Skeletal muscle cell (primary cell): ENCODE results near the gene NOTCH2.
A peak's percentile ranks its signal among the peaks of the same experiment; 100 is the strongest.
"Not testable (repeated sequence)": the region's sequence is repeated elsewhere in the genome, so short reads cannot be mapped to it uniquely, and the experiment has no call there.

Experiments
- DNase-seq: peaks from one replicate; pipeline ENCODE4 v3.0.0-alpha.2; 2010; ENCODE audit warnings: low read depth
- H3K4me3 ChIP-seq: 2 replicates; pipeline ENCODE4 v1.5.1; 2011; ENCODE audit warnings: low read depth, mild to moderate bottlenecking, control low read depth, low read length, moderate library complexity

The NOTCH2 gene

GRCh38 chr1:120087959-120088358, 18.5 kb upstream of the NOTCH2 start:
- H3K4me3 ChIP-seq: not testable (repeated sequence)
- DNase-seq: peak; percentile 45

- DNase-seq: not testable (repeated sequence)
These were observed 405 bp upstream of the NOTCH2 start for GRCh38 chr1:120069920-120070214.

GRCh38 chr1:120068683-120069066, 787 bp downstream of the NOTCH2 start:
- peak overlapping the region; percentile 52 for H3K4me3 ChIP-seq
- not testable (repeated sequence) for DNase-seq

More at GRCh38 chr1:120069920-120070214, 405 bp upstream of the NOTCH2 start:
- not testable (repeated sequence) for H3K4me3 ChIP-seq

GRCh38 chr1:120048208-120048607, 21.3 kb downstream of the NOTCH2 start:
- DNase-seq: peak; percentile 5
- H3K4me3 ChIP-seq: not testable (repeated sequence)

GRCh38 chr1:120041771-120042170, 27.7 kb downstream of the NOTCH2 start:
- DNase-seq, H3K4me3 ChIP-seq: not testable (repeated sequence)

DNA sequence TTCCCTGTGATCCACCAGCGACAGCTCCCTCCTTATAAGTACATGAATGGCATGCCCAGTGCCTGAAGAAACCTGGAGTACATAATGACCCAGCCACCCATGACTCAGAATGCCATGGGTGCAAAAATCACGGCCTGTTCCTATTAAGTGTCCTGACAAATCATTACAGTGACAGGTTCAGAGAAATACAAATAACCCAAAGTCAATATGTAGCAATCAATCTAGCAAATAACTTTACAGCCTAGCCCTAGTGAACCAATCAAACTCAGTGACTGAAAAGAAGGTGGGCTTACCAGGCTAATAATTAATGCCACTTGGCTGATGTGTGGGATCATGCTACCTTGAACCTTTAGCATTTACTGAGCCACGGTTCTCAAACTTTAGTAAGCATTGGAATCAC, 37.2 kb downstream of the NOTCH2 start:
- not testable (repeated sequence) for DNase-seq, H3K4me3 ChIP-seq

DNA sequence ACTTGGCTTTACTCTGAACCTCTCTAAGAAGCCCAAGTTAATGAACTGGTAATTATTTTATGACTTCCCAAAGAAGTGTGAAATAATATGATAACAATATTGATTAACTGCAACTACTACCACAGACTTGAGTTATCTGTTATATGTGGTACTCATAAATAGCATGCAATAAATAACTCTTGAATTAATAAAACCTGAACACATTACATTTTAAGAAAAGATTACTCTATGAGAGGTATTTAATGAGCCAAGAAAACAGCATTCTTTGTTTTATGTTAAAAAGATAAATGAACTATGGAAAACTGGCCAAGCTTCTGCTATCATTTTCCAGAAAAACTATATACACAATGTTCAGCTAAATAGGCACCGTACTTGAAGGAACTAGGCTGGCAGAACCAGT, 45.7 kb downstream of the NOTCH2 start:
- H3K4me3 ChIP-seq, DNase-seq: not testable (repeated sequence)

DNA sequence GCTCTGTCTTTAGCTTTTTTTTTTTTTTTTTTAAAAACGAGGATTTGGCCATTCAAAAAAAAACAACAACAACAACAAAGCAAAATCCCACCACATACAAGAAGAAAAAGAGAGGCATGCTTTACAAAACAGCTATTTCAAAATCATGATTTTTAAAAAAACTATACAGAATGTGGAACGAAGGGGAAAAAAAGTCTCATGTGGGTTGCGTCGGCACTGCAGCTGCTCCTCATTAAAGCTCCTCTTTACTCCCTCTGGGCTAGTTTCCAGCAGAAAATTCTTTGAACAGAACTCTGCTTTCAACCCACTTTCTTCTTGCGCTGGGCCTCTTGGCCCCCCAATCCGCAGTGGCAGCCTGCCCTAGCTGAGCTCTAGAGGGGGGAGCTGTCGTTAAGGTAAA, 54.5 kb downstream of the NOTCH2 start:
- not testable (repeated sequence) for H3K4me3 ChIP-seq, DNase-seq

DNA sequence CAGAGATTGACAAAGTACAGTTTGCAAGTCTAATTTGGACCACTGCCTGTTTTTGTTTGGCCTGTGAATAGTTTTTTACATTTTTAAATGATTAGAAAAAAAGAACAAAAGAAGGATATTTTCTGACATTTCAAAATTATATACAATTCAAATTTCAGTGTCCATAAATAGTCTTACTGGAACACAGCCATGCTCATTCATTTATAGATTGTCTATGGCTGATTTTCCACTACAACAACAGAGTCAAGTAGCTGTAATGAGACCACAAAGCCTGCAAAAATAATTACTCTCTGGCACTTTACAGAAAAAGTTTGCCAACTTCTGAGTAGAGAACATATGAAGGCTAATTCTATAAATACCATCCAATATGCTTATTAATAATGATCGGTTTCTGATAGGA, 61.1 kb downstream of the NOTCH2 start:
- not testable (repeated sequence) for H3K4me3 ChIP-seq, DNase-seq

DNA sequence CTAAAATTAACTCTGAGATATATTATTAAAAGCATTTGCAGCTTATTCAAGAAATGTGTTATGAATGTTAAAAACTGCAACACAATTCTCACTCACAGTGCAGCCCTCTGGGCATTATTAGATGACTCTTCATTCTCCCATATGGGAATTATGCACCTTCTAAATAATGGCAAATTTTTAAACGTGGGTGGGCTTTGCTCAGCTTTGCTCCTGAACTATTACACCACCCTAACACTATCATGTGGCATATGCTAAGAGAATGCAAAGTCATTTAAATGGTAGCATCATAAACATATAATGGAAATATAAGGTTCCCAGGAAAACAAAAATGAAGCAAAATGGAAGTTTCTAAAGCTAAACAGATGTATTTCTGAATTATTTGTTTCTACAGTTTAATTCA, 61.6 kb downstream of the NOTCH2 start:
- H3K4me3 ChIP-seq, DNase-seq: not testable (repeated sequence)

DNA sequence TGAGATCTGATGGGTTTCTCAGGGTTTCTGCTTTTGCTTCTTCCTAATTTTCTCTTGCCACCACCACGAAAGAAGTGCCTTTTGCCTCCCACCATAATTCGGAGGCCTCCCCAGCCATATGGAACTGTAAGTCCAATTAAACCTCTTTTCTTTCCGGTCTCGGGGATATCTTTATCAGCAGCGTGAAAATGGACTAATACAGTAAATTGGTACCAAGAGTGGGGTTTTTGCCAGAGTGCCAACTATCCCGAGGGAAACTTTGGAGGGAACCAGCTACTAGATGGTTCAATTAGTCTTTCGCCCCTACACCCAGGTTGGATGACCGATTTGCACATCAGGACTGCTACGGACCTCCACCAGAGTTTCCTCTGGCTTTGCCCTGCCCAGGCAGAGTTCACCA, 68.4 kb downstream of the NOTCH2 start:
- not testable (repeated sequence) for H3K4me3 ChIP-seq, DNase-seq

DNA sequence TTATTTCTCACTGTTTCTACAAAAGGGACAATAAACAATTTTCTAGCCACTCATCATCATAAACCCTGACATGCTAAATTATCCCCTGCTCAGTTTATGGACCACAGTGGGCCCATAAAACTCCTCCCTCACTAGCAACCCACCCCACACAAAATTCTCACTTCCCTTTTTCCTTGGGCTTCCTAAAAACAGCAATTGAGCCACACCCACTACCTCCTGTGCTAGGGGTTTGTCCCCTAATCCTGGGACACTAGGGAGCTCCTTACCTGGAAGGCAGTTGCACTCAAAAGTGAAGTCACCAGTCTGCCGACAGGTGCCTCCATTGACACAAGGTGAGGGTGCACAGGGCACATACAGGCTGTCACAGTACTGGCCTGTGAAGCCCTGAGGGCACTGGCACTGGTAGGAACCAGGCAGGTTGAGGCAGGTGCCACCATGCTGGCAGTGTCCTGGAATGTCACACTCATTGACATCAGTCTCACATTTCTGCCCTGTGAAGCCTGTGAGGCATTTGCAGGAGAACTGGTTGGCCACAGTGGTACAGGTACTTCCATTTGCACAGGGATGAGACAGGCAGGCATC, 72.6 kb downstream of the NOTCH2 start:
- not testable (repeated sequence) for DNase-seq, H3K4me3 ChIP-seq

- DNase-seq, H3K4me3 ChIP-seq: not testable (repeated sequence)
These were observed 73.5 kb downstream of the NOTCH2 start for GRCh38 chr1:119995975-119996374.

- DNase-seq: no peak
- H3K4me3 ChIP-seq: no peak overlapping the region
These were observed 81.0 kb downstream of the NOTCH2 start for GRCh38 chr1:119988306-119989062.

GRCh38 chr1:119987686-119988085, 81.8 kb downstream of the NOTCH2 start:
- H3K4me3 ChIP-seq: no peak overlapping the region
- no peak for DNase-seq

GRCh38 chr1:119987112-119987511, 82.3 kb downstream of the NOTCH2 start:
- H3K4me3 ChIP-seq: no peak overlapping the region
- peak; percentile 89 for DNase-seq

DNA sequence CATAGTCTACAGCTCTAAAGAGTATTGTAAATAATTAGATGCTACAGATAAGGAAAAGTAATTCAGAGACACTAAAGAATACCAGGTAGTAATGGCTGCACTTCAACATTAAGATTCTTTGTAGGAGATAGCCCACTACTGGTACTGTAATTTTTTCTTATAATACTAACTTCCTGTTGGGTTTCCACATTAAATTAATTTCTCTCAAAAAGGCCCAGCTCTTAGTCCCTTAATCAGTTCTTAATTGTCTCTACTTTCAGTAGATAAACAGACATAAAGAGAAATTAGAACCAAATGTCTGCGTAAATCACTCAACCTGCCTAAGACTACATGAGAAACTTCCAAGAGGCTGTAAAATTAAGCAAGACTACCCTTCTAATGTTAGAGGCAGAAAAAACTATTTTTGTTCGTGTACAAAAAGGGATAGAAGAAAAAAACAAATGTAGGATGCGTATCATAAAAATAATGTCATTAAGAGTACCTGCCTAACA, 83.4 kb downstream of the NOTCH2 start:
- no peak for DNase-seq

DNA sequence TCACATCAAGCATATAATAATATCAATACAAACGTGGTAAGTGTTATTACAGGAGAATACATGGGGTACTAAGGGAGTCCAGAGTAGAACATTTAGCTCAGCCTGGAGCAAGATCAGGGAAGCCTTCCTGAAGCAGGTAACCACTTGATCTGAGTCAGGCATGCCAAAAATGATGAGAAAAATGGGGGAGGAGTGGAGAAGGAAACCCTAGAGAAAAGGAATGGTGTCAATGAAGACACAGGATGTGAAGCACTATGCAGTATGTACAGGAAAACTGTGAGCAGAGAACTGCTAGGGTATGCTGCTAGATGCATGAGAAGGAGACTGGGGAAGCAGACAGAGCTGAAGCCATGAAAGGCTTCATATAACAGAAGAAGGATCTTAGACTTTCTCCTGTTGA, 84.7 kb downstream of the NOTCH2 start:
- DNase-seq: no peak
- no peak overlapping the region for H3K4me3 ChIP-seq

More for the DNA sequence above, 83.4 kb downstream of the NOTCH2 start:
- no peak overlapping the region for H3K4me3 ChIP-seq

GRCh38 chr1:119981986-119982815, 87.3 kb downstream of the NOTCH2 start:
- DNase-seq: peak; percentile 47
- no peak overlapping the region for H3K4me3 ChIP-seq

DNA sequence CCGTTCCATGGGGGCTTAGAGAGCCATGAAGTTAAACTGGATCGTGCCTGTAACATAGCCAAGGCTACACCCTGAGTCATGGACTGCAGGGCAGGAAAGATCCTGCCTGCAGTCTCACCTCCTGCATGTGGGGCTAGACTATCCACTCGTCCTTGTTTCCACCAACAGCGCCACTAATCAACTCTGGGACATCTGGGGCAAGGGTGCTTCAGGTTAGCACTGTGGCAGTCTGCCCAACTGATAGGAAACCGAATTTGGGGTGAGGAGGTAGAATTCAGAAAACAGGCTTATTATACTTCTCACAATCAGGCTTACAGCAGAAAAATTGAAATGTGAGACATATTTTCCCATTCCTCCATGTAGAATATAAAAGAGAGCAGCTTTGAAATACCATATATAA, 88.0 kb downstream of the NOTCH2 start:
- no peak for DNase-seq
- no peak overlapping the region for H3K4me3 ChIP-seq
